Astrocyte (in vitro differentiated cells and primary cell): ENCODE data around the gene UGDH.

Experiments used
- EZH2 ChIP-seq: IDR thresholded peaks from 2 replicates; pipeline ENCODE4 v1.6.1; 2012; ENCODE audit warnings: mild to moderate bottlenecking, low read length, inconsistent platforms; ENCODE audit not compliant: insufficient read depth
- TF ChIP-seq, protein P1 (sequence below): IDR thresholded peaks from 2 replicates; pipeline ENCODE4 v1.5.1; 2011; ENCODE audit warnings: low read depth, mild to moderate bottlenecking, inconsistent platforms, low read length, moderate library complexity; ENCODE audit not compliant: insufficient read depth

DNA sequence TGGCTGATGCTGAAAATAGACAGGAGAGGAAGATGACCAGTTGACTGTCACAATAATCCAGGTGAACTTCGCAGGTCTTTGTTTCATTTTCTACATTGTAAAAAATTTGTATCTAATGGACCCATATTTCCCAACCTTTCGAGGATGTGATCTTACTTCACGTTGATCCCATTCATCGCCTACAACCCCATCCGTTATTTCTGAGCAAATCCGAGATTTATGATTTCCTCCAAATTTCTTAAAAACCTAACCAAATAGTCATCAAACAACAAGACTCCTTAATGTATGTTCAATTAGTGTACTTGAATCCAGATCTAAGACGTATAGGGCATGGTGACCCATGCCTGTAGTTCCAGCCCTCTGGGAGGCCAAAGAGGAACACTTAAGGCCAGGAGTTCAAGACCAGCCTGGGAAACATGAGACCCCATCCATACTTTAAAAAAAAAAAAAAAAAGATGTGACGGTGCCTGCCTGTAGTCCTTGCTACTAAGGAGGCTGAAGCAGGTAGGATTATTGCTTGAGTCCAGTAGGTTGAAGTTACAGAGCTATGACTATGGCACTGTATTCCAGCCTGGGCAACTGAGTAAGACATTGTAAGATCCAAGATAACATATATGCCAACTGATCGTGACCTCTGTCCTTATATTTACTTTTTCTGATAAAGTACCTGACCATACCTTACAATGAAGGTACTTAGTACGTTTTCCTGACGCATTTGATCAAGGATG, 74.2 kb downstream of the UGDH start:
- TF ChIP-seq, protein P1, sequence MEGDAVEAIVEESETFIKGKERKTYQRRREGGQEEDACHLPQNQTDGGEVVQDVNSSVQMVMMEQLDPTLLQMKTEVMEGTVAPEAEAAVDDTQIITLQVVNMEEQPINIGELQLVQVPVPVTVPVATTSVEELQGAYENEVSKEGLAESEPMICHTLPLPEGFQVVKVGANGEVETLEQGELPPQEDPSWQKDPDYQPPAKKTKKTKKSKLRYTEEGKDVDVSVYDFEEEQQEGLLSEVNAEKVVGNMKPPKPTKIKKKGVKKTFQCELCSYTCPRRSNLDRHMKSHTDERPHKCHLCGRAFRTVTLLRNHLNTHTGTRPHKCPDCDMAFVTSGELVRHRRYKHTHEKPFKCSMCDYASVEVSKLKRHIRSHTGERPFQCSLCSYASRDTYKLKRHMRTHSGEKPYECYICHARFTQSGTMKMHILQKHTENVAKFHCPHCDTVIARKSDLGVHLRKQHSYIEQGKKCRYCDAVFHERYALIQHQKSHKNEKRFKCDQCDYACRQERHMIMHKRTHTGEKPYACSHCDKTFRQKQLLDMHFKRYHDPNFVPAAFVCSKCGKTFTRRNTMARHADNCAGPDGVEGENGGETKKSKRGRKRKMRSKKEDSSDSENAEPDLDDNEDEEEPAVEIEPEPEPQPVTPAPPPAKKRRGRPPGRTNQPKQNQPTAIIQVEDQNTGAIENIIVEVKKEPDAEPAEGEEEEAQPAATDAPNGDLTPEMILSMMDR = no peak
- no peak for TF ChIP-seq EZH2
